Measurements from ENCODE around the gene E2F4. TPM values are rescaled to one million over a fixed set of nuclear protein-coding genes. Genes with fewer than 3 reads are reported as not detected.

Gene E2F4
- total and polyA plus RNA-seq, 8 donors: 14.8 to 61.3 (median 22.8) TPM

GRCh38 chr16:67240506-67240905 lies 48.6 kb downstream of the E2F4 start:
- H3K4me1 ChIP-seq: peaks cover 0 to 22% (median 3%) of the 10 kb centered on the region in 3 donors
- no peak for FAIRE-seq

GRCh38 chr16:67241008-67241900 lies 49.3 kb downstream of the E2F4 start:
- H3K4me3 ChIP-seq: no peak overlapping the region
- ATAC-seq (peak; percentile 43 to 63 (median 49)), FAIRE-seq (no peak), DNase-seq (peak; percentile 50 to 79 (median 66))
- no peaks in the 10 kb centered on the region for H3K9me3 ChIP-seq
- TF ChIP-seq CTCF (IDR thresholded peaks at IDR 0.05): no peak
- peak overlapping the region; percentile 8 to 72 (median 42) for H3K27ac ChIP-seq
- WGBS, 2 donors: 63 to 65% methylated on average over 10 of the region's 10 CpGs
- peaks cover 0 to 20% (median 6%) of the 10 kb centered on the region in 3 donors for H3K36me3 ChIP-seq
- H3K4me1 ChIP-seq: peaks cover 0 to 24% (median 3%) of the 10 kb centered on the region in 3 donors
- intact Hi-C loops (cut with DNase I): no loop called here
- H3K27me3 ChIP-seq: no peaks in the 10 kb centered on the region

More at GRCh38 chr16:67240506-67240905, 48.6 kb downstream of the E2F4 start:
- Histone ChIP-seq H3K9me3 (no peaks in the 10 kb centered on the region), H3K36me3 (peaks cover 0 to 20% (median 6%) of the 10 kb centered on the region in 3 donors), H3K27me3 (no peaks in the 10 kb centered on the region), H3K27ac (peak overlapping the region in 3 of 4 donors; percentile 8 to 72 (median 63)), H3K4me3 (no peak overlapping the region)
- no peak for TF ChIP-seq CTCF (IDR thresholded peaks at IDR 0.05)
- 82 to 94% methylated on average over 4 of the region's 4 CpGs for WGBS, 2 donors
- ATAC-seq (peak in 1 of 4 donors; percentile 2), DNase-seq (peak in 1 of 6 donors; percentile 24)
- intact Hi-C loops (cut with DNase I): no loop called here

- Histone ChIP-seq H3K27me3 (no peaks in the 10 kb centered on the region), H3K4me3 (no peak overlapping the region), H3K36me3 (peaks cover 0 to 16% (median 6%) of the 10 kb centered on the region in 3 donors), H3K9me3 (no peaks in the 10 kb centered on the region), H3K4me1 (peaks cover 0 to 24% (median 3%) of the 10 kb centered on the region in 3 donors), H3K27ac (peak overlapping the region in 1 of 4 donors; percentile 72)
- DNase-seq: peak in 2 of 6 donors; percentile 14 to 35
- 76 to 87% methylated on average over 4 of the region's 4 CpGs for WGBS, 2 donors
- ATAC-seq: no peak
- intact Hi-C loops (cut with DNase I): no loop called here
- FAIRE-seq: no peak
- no peak for TF ChIP-seq CTCF (IDR thresholded peaks at IDR 0.05)
These were observed 50.3 kb downstream of the E2F4 start for GRCh38 chr16:67242138-67242730.

GRCh38 chr16:67243481-67243880 lies 51.5 kb downstream of the E2F4 start:
- 84 to 89% methylated on average over 4 of the region's 4 CpGs for WGBS, 2 donors
- no peak overlapping the region for H3K4me3 ChIP-seq
- peak overlapping the region in 2 of 4 donors; percentile 16 to 70 for H3K27ac ChIP-seq
- FAIRE-seq (no peak), DNase-seq (peak in 2 of 6 donors; percentile 24 to 27), ATAC-seq (no peak)
- H3K36me3 ChIP-seq: peaks cover 0 to 3% (median 0%) of the 10 kb centered on the region in 3 donors
- no peak for TF ChIP-seq CTCF (IDR thresholded peaks at IDR 0.05)
- intact Hi-C loops (cut with DNase I): no loop called here
- H3K27me3 ChIP-seq: no peaks in the 10 kb centered on the region
- H3K4me1 ChIP-seq: peaks cover 0 to 30% (median 10%) of the 10 kb centered on the region in 3 donors
- H3K9me3 ChIP-seq: no peaks in the 10 kb centered on the region

Measured in pancreas (tissue), 10 donors.